A549 (cell line): Measurements from ENCODE around the gene TRPM2. TPM values are rescaled to one million over a fixed set of nuclear protein-coding genes. Genes with fewer than 3 reads are reported as not detected.
"Not testable (repeated sequence)": the region's sequence is repeated elsewhere in the genome, so short reads cannot be mapped to it uniquely, and the experiment has no call there.

Source experiments
- ATAC-seq, 2 experiments: fragments of 200-7000 bp in 1 of 2; fragments of >200 bp in 1 of 2; cut with Nextera tagmentation in 1 of 2; cut with Tn5 transposase in 1 of 2; 3 replicates each; pipeline versions ENCODE4 v1.8.0 to v1.9.1; 2018 to 2020; ENCODE audit warnings: mild to moderate bottlenecking in 1 of 2, moderate library complexity in 1 of 2
- CTCF ChIA-PET: fragments of 300-600 bp; sonication (Branson Sonifier 250); formaldehyde crosslinking; extraction: SDS; loops from one replicate; lab custom pipeline; 2021; ENCODE audit warnings: antibody characterized with exemption, inconsistent platforms; lab: Yijun Ruan, JAX
- POLR2A ChIA-PET: fragments of 350-600 bp; formaldehyde crosslinking; extraction: SDS; loops from one replicate; lab custom pipeline; 2021; ENCODE audit warnings: antibody characterized with exemption, inconsistent platforms; lab: Yijun Ruan, JAX
- DNase-seq, 2 experiments: peaks; one replicate each; pipeline versions ENCODE4 v3.0.0 to v3.0.0-alpha.2; 2011 to 2016; ENCODE audit warnings: low read depth in 1 of 2, low spot score in 1 of 2
- FAIRE-seq: peaks from 2 replicates; lab custom pipeline; 2011; peaks lifted over from hg19 to GRCh38; lab: Jason Lieb, UNC
- H3K27ac ChIP-seq, 2 experiments: fragments of >200 bp; sonication (Bioruptor Twin); formaldehyde crosslinking; 3 replicates each; pipeline ENCODE4 v1.5.1; 2016 to 2017
- H3K4me1 ChIP-seq: fragments of >200 bp; sonication (Bioruptor Twin); formaldehyde crosslinking; 3 replicates; pipeline ENCODE4 v1.6.1; 2016
- H3K4me2 ChIP-seq: fragments of >200 bp; sonication (Bioruptor Twin); formaldehyde crosslinking; 3 replicates; pipeline ENCODE4 v1.6.1; 2016
- H3K4me3 ChIP-seq: fragments of >200 bp; sonication (Bioruptor Twin); formaldehyde crosslinking; 3 replicates; pipeline ENCODE4 v1.5.1; 2016
- H3K9me3 ChIP-seq: fragments of >200 bp; sonication (Bioruptor Twin); formaldehyde crosslinking; 3 replicates; pipeline ENCODE4 v1.6.1; 2016
- BHLHE40 ChIP-seq: IDR thresholded peaks from 2 replicates; pipeline ENCODE4 v1.6.1; 2012; ENCODE audit warnings: low read depth, low read length, inconsistent platforms
- EHF ChIP-seq: fragments of 250-450 bp; sonication (Bioruptor Pico); IDR thresholded peaks from 2 replicates; pipeline ENCODE4 v1.5.0; 2020; ENCODE audit warnings: mild to moderate bottlenecking
- EHMT2 ChIP-seq: fragments of 200-600 bp; sonication (generic); IDR thresholded peaks from 2 replicates; pipeline ENCODE4 v1.6.1; 2016; ENCODE audit warnings: antibody characterized with exemption, low read depth, mild to moderate bottlenecking, moderate library complexity
- ESRRA ChIP-seq: fragments of 150-350 bp; IDR thresholded peaks from 2 replicates; pipeline ENCODE4 v1.6.1; 2014; ENCODE audit warnings: mild to moderate bottlenecking, low read length, borderline replicate concordance
- FOSB ChIP-seq: fragments of 250-450 bp; sonication (Bioruptor Pico); IDR thresholded peaks from 2 replicates; pipeline ENCODE4 v1.5.0; 2020; ENCODE audit warnings: mild to moderate bottlenecking, moderate library complexity
- FOXS1 ChIP-seq: fragments of 250-450 bp; sonication (Bioruptor Pico); IDR thresholded peaks from 2 replicates; pipeline ENCODE4 v1.5.0; 2020; ENCODE audit warnings: mild to moderate bottlenecking, moderate library complexity
- HES2 ChIP-seq: fragments of >200 bp; sonication (Bioruptor Twin); formaldehyde crosslinking; IDR thresholded peaks from 2 replicates; pipeline ENCODE4 v1.6.1; 2016
- HOXB5 ChIP-seq: fragments of 250-450 bp; sonication (Bioruptor Pico); IDR thresholded peaks from 2 replicates; pipeline ENCODE4 v1.5.0; 2020; ENCODE audit warnings: mild to moderate bottlenecking, moderate library complexity
- JUN ChIP-seq, 2 experiments: fragments of >200 bp; sonication (Bioruptor Twin); formaldehyde crosslinking; IDR thresholded peaks; 2 replicates in 1 of 2; 3 replicates in 1 of 2; pipeline ENCODE4 v1.6.1; 2016 to 2017
- JUNB ChIP-seq: fragments of >200 bp; sonication (Bioruptor Twin); formaldehyde crosslinking; IDR thresholded peaks from 2 replicates; pipeline ENCODE4 v1.6.1; 2016
- MAZ ChIP-seq: fragments of 150-350 bp; IDR thresholded peaks from 2 replicates; pipeline ENCODE4 v1.6.1; 2014; ENCODE audit warnings: antibody characterized with exemption, low read depth, low read length, borderline replicate concordance
- NFE2L2 ChIP-seq: fragments of 150-350 bp; conservative IDR thresholded peaks from 2 replicates; pipeline ENCODE4 v1.6.1; 2014; ENCODE audit warnings: low read length
- NR3C1 ChIP-seq: fragments of >200 bp; sonication (Bioruptor Twin); formaldehyde crosslinking; IDR thresholded peaks from 3 replicates; pipeline ENCODE4 v1.6.1; 2017
- PHF8 ChIP-seq: fragments of 200-600 bp; sonication (generic); IDR thresholded peaks from 2 replicates; pipeline ENCODE4 v1.6.1; 2016; ENCODE audit warnings: low read depth, mild to moderate bottlenecking, antibody characterized with exemption, moderate library complexity, borderline replicate concordance
- POLR2A ChIP-seq: IDR thresholded peaks from 2 replicates; pipeline ENCODE4 v1.6.1; 2012; ENCODE audit warnings: mild to moderate bottlenecking, low read length
- POLR2AphosphoS2 ChIP-seq: conservative IDR thresholded peaks from 2 replicates; pipeline ENCODE4 v1.6.1; 2012; ENCODE audit warnings: low read length, improper control_type of control experiment, inconsistent platforms
- RAD21 ChIP-seq, 2 experiments: fragments of >200 bp in 1 of 2; sonication (Bioruptor Twin) in 1 of 2; formaldehyde crosslinking in 1 of 2; IDR thresholded peaks in 1 of 2; conservative IDR thresholded peaks in 1 of 2; 2 replicates in 1 of 2; 3 replicates in 1 of 2; pipeline ENCODE4 v1.6.1; 2012 to 2018; ENCODE audit warnings: inconsistent platforms in 1 of 2
- RCOR1 ChIP-seq: fragments of 150-350 bp; IDR thresholded peaks from 2 replicates; pipeline ENCODE4 v1.6.1; 2014; ENCODE audit warnings: antibody characterized with exemption, low read length, low read depth
- RFX5 ChIP-seq: fragments of 450-650 bp; IDR thresholded peaks from 2 replicates; pipeline ENCODE4 v1.7.1; 2014; ENCODE audit warnings: antibody characterized with exemption, mild to moderate bottlenecking, moderate library complexity
- RNF2 ChIP-seq: fragments of 200-600 bp; sonication (generic); IDR thresholded peaks from 2 replicates; pipeline ENCODE4 v1.6.1; 2016; ENCODE audit warnings: low read depth, mild to moderate bottlenecking, antibody characterized with exemption, moderate library complexity, borderline replicate concordance
- SMC3 ChIP-seq: fragments of >200 bp; sonication (Bioruptor Twin); formaldehyde crosslinking; IDR thresholded peaks from 3 replicates; pipeline ENCODE4 v1.6.1; 2018; ENCODE audit warnings: inconsistent platforms
- SREBF2 ChIP-seq: fragments of 450-650 bp; IDR thresholded peaks from 2 replicates; pipeline ENCODE4 v1.6.1; 2014; ENCODE audit warnings: mild to moderate bottlenecking, moderate library complexity
- USF2 ChIP-seq: fragments of 450-650 bp; IDR thresholded peaks from 2 replicates; pipeline ENCODE4 v1.6.1; 2014; ENCODE audit warnings: antibody characterized with exemption
- ZC3H11A ChIP-seq: fragments of 450-650 bp; IDR thresholded peaks from 2 replicates; pipeline ENCODE4 v1.6.1; 2014; ENCODE audit warnings: antibody characterized with exemption, mild to moderate bottlenecking
- WGBS: methylation state at CpG from one replicate; pipeline ENCODE4 v1.1.6; 2017; ENCODE audit errors: missing lambda C conversion rate; 5-methylcytosine and 5-hydroxymethylcytosine counted together
- polyA plus RNA-seq, 4 experiments: library from polyadenylated mRNA; depleted of rRNA in 3 of 4; stranded (reverse); fragments of >200 nt; fragmentation: RNase III in 1 of 4; extraction: RNeasy Plus Mini Kit Qiagen cat#74134 plus additional on column Dnase treatment in 1 of 4; gene quantifications; 2 replicates in 3 of 4; 3 replicates in 1 of 4; pipeline ENCODE4 v1.2.3, GENCODE V29; 2011 to 2017
- TF ChIP-seq, protein P1 (sequence below): IDR thresholded peaks from 2 replicates; pipeline ENCODE4 v1.6.1; 2012; ENCODE audit warnings: low read depth, borderline replicate concordance
- TF ChIP-seq, protein P2 (sequence below): IDR thresholded peaks from 2 replicates; pipeline ENCODE4 v1.6.1; 2012

The TRPM2 gene
- polyA plus RNA-seq, 2 of the 4 experiments (the other 2 are of a cell fraction) = 3.2 to 5.5 TPM

DNA sequence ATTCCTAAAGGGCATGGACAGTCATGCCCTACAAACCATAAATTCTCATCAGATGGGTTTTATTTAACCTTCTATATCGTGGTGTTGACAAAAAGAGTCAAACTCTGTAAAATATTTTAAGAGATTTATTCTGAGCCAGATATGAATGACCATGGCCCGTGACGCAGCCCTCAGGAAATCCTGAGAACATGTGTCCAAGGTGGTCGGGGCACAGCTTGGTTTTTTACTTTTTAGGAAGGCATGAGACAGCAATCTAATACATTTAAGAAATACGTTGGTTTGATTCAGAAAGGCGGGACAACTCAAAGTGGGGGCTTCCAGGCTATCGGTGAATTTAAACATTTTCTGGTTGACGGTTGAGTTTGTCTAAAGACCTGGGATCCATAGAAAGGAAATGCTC, 10.4 kb upstream of the TRPM2 start:
- CTCF ChIA-PET = not testable (repeated sequence)

DNA sequence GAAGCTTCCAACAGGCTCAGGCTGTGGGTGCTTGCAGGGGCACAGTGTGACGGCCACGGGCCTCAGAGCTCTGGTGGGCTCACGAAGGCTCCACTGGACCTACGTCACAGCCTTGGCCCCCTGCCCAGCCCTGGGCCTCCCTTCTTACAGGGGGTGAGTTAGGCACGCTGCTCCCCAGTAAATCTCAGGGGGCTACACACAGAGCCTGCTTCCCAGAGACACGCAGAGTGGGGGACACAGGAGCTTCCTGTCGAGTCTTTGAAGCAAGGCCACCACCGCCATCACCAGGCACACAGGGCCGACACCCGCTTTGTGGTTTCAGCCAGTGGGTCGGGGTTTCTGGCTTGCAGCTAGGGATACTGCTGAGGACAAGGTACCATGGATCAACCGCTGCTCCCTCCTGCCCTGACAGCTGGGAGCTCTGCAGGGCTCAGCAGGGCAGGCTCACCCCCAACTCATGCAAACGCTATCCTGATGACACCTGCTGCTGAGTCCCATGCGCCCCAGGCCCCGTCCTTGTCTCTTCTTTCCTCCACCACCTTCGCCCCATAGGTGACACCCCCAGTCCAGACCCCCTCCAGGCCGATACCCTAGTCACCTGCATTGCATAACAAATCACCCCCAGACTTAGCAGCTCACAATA, 8.8 kb upstream of the TRPM2 start:
- 74% methylated on average over 11 of the region's 17 CpGs for WGBS
- Histone ChIP-seq H3K4me1 (peaks cover 9% of the 10 kb centered on the region), H3K9me3 (no peaks in the 10 kb centered on the region), H3K4me3 (no peak overlapping the region), H3K27ac (no peak overlapping the region), H3K4me2 (no peak overlapping the region)
- TF ChIP-seq FOSB (CRISPR knock-in tag) = no peak
- TF ChIP-seq HES2 = no peak
- no peak for TF ChIP-seq SMC3
- TF ChIP-seq RFX5 = no peak
- TF ChIP-seq POLR2A = no peak
- TF ChIP-seq, protein P1, sequence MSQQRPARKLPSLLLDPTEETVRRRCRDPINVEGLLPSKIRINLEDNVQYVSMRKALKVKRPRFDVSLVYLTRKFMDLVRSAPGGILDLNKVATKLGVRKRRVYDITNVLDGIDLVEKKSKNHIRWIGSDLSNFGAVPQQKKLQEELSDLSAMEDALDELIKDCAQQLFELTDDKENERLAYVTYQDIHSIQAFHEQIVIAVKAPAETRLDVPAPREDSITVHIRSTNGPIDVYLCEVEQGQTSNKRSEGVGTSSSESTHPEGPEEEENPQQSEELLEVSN = no peak
- no peak for TF ChIP-seq NFE2L2
- no peak for TF ChIP-seq PHF8
- TF ChIP-seq JUNB = no peak
- TF ChIP-seq JUN (IDR thresholded peaks at IDR 0.05) = no peak
- no peak for TF ChIP-seq FOXS1
- no peak for TF ChIP-seq ESRRA
- TF ChIP-seq RCOR1 = no peak
- TF ChIP-seq POLR2AphosphoS2 = no peak
- TF ChIP-seq MAZ = no peak
- CTCF ChIA-PET = interaction anchor here (0.6 kb wide), 1 partner anchor 14 kb away, joined by 3 read pairs; no protein-coding TSS in a partner anchor
- FAIRE-seq = no peak
- POLR2A ChIA-PET = no interaction called here
- DNase-seq = no peak
- ATAC-seq = no peak

More for the DNA sequence above, 10.4 kb upstream of the TRPM2 start:
- DNase-seq, POLR2A ChIA-PET, H3K4me3 ChIP-seq, H3K4me1 ChIP-seq, H3K27ac ChIP-seq, H3K4me2 ChIP-seq, ATAC-seq, FAIRE-seq, H3K9me3 ChIP-seq: not testable (repeated sequence)
- 69% methylated on average over 8 of the region's 8 CpGs for WGBS

DNA sequence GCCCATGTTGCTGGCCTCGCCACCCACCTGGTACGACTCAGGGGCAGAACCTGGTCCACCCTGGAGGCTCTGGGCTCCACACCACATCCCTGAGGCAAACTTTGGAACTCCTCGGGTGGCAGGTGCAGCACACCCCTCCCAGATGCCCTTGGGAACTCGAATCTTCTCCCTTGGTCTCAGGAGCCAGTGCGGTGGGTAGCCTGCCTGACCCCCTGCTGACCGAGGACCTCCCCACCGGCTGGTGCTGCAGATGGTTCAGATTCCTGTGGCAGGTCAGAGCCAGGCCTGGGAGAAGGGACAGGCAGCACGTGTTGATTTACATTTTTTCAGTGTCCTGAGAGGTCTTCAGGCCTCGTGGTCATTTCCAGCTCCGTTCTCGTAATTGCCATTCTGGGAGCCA, 7.9 kb upstream of the TRPM2 start:
- Histone ChIP-seq H3K9me3 (no peaks in the 10 kb centered on the region), H3K4me2 (no peak overlapping the region), H3K4me3 (no peak overlapping the region), H3K27ac (no peak overlapping the region), H3K4me1 (peaks cover 2% of the 10 kb centered on the region; the same call in 2 of the 3 replicates)
- no peak for DNase-seq
- ChIA-PET CTCF (interaction anchor here (0.5 kb wide), 1 partner anchor 43 kb away, joined by 3 read pairs; no protein-coding TSS in a partner anchor), POLR2A (no interaction called here)
- WGBS = 53% methylated on average over 5 of the region's 11 CpGs
- TF ChIP-seq ZC3H11A (no peak), ESRRA (no peak), FOXS1 (no peak), MAZ (no peak), SMC3 (no peak), NR3C1 (no peak), EHMT2 (no peak), HOXB5 (CRISPR knock-in tag) (no peak), BHLHE40 (no peak), USF2 (no peak), RNF2 (no peak), SREBF2 (no peak), RAD21 (conservative IDR thresholded peaks at IDR 0.05 in 1 of 2, IDR thresholded peaks at IDR 0.05 in 1 of 2) (no peak), EHF (no peak), PHF8 (no peak)
- TF ChIP-seq, protein P1 = no peak
- TF ChIP-seq, protein P2, sequence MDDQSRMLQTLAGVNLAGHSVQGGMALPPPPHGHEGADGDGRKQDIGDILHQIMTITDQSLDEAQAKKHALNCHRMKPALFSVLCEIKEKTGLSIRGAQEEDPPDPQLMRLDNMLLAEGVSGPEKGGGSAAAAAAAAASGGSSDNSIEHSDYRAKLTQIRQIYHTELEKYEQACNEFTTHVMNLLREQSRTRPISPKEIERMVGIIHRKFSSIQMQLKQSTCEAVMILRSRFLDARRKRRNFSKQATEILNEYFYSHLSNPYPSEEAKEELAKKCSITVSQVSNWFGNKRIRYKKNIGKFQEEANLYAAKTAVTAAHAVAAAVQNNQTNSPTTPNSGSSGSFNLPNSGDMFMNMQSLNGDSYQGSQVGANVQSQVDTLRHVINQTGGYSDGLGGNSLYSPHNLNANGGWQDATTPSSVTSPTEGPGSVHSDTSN = no peak
- no peak for ATAC-seq
- FAIRE-seq = no peak
